Embryonic facial prominence (tissue), 1 donor: Measurements from ENCODE around the gene PHTF2.
"Not testable (repeated sequence)": the region's sequence is repeated elsewhere in the genome, so short reads cannot be mapped to it uniquely, and the experiment has no call there.

Experiments used
- DNase-seq: peaks from one replicate; pipeline ENCODE4 v3.0.0-alpha.2; 2016; ENCODE audit errors: extremely low spot score

Gene PHTF2

GRCh38 chr7:77798394-77799077 lies at the start of gene PHTF2, which contains the start of gene TMEM60:
PHTF2 (plus strand) TSS chr7:77798773.
TMEM60 (minus strand) TSS chr7:77798434; CDS start chr7:77794373, 4,061 bp downstream.
- peak; percentile 99 for DNase-seq

GRCh38 chr7:77752016-77752415 lies 46.6 kb upstream of the PHTF2 start:
- DNase-seq: no peak

- DNase-seq: no peak
These were observed 45.4 kb upstream of the PHTF2 start for GRCh38 chr7:77753173-77753572.

- no peak for DNase-seq
These were observed 41.0 kb upstream of the PHTF2 start for GRCh38 chr7:77757589-77757988.

- peak; percentile 32 for DNase-seq
These were observed 39.2 kb upstream of the PHTF2 start for GRCh38 chr7:77759294-77759889.

- no peak for DNase-seq
These were observed 37.6 kb upstream of the PHTF2 start for GRCh38 chr7:77760809-77761453.

GRCh38 chr7:77765481-77765880 lies 33.1 kb upstream of the PHTF2 start:
- no peak for DNase-seq

GRCh38 chr7:77765906-77766800 lies 32.4 kb upstream of the PHTF2 start:
- DNase-seq: no peak

GRCh38 chr7:77766801-77767605 lies 31.6 kb upstream of the PHTF2 start:
- DNase-seq: no peak

GRCh38 chr7:77770316-77770715 lies 28.3 kb upstream of the PHTF2 start:
- DNase-seq: no peak

- no peak for DNase-seq
These were observed 26.7 kb upstream of the PHTF2 start for GRCh38 chr7:77771901-77772300.

GRCh38 chr7:77778535-77778934 lies 20.0 kb upstream of the PHTF2 start:
- no peak for DNase-seq

GRCh38 chr7:77782383-77782782 lies 16.2 kb upstream of the PHTF2 start:
- DNase-seq: no peak

- DNase-seq: no peak
These were observed 15.5 kb upstream of the PHTF2 start for GRCh38 chr7:77783111-77783510.

- no peak for DNase-seq
These were observed 15.0 kb upstream of the PHTF2 start for GRCh38 chr7:77783545-77783944.

- not testable (repeated sequence) for DNase-seq
These were observed 14.1 kb upstream of the PHTF2 start for GRCh38 chr7:77784426-77784825.

GRCh38 chr7:77786018-77786417 lies 12.6 kb upstream of the PHTF2 start:
- no peak for DNase-seq

- DNase-seq: no peak
These were observed 11.8 kb upstream of the PHTF2 start for GRCh38 chr7:77786741-77787140.

GRCh38 chr7:77788327-77788902 lies 10.2 kb upstream of the PHTF2 start:
- no peak for DNase-seq

- DNase-seq: no peak
These were observed 7.2 kb upstream of the PHTF2 start for GRCh38 chr7:77791336-77791735.

GRCh38 chr7:77791956-77792355 lies 6.6 kb upstream of the PHTF2 start:
- no peak for DNase-seq
